K562 (cell line): ENCODE data around the gene ZNF521. TPM values are rescaled to one million over a fixed set of nuclear protein-coding genes. Genes with fewer than 3 reads are reported as not detected.

ENCODE experiments used
- ATAC-seq: fragments of 200-7000 bp; cut with Tn5 transposase; 3 replicates; pipeline ENCODE4 v1.9.1; 2020; ENCODE audit warnings: moderate library complexity
- BruUV-seq: library from RNA; stranded (reverse); fragments of 400-500 nt; replicated peaks from 2 replicates; lab custom pipeline; 2021; lab: Mats Ljungman, UMichigan
- CTCF ChIA-PET: fragments of 300-600 bp; formaldehyde crosslinking; extraction: SDS; loops from one replicate; lab custom pipeline; 2021; ENCODE audit warnings: low intra/inter-chr PET ratio; lab: Yijun Ruan, JAX
- POLR2A ChIA-PET: fragments of 300-600, 350-650 bp; sonication (Branson Sonifier 250); formaldehyde crosslinking; extraction: SDS; loops from one replicate; lab custom pipeline; 2021; ENCODE audit warnings: antibody characterized with exemption, inconsistent platforms; lab: Yijun Ruan, JAX
- DNase-seq, 4 experiments: peaks; one replicate each; pipeline versions ENCODE4 v3.0.0 to v3.0.0-alpha.2; 2011 to 2018; ENCODE audit warnings: low spot score in 3 of 4, mixed read lengths in 3 of 4; ENCODE audit errors: extremely low read depth in 1 of 4
- FAIRE-seq: peaks from 2 replicates; lab custom pipeline; 2011; peaks lifted over from hg19 to GRCh38; lab: Jason Lieb, UNC
- H2AFZ ChIP-seq: 2 replicates; pipeline ENCODE4 v1.6.0; 2011; ENCODE audit warnings: low read depth, low read length, control low read depth, inconsistent platforms
- H3K27ac ChIP-seq: fragments of 200-600 bp; 3 replicates; pipeline ENCODE4 v1.8.0; 2011; ENCODE audit warnings: low read depth, mild to moderate bottlenecking, control low read depth, inconsistent platforms, low read length, moderate library complexity, mixed read lengths; ENCODE audit errors: extremely low read depth
- H3K27me3 ChIP-seq, 2 experiments: fragments of 300-600 bp in 1 of 2; 2 replicates in 1 of 2; 3 replicates in 1 of 2; pipeline versions ENCODE4 v1.6.0 to v1.8.0; 2011; ENCODE audit warnings: inconsistent platforms in 2 of 2, low read length in 2 of 2, mild to moderate bottlenecking in 1 of 2, mixed read lengths in 1 of 2, moderate library complexity in 1 of 2; ENCODE audit not compliant: control insufficient read depth in 2 of 2, insufficient read depth in 2 of 2
- H3K36me3 ChIP-seq: fragments of 300-600 bp; 3 replicates; pipeline ENCODE4 v1.8.0; 2011; ENCODE audit warnings: mild to moderate bottlenecking, low read length, inconsistent platforms; ENCODE audit not compliant: control insufficient read depth, insufficient read depth
- H3K4me1 ChIP-seq, 2 experiments: fragments of 200-600 bp in 1 of 2; replicated peaks in 1 of 2; 2 replicates in 1 of 2; 3 replicates in 1 of 2; pipeline versions ENCODE4 v1.5.1 to v1.8.0; 2011; ENCODE audit warnings: inconsistent platforms in 2 of 2, low read length in 2 of 2, mild to moderate bottlenecking in 1 of 2, mixed read lengths in 1 of 2, moderate library complexity in 1 of 2; ENCODE audit not compliant: control insufficient read depth in 2 of 2, insufficient read depth in 2 of 2
- H3K4me2 ChIP-seq: 2 replicates; pipeline ENCODE4 v1.6.1; 2011; ENCODE audit warnings: low read length, control low read depth, inconsistent platforms, mixed read lengths; ENCODE audit not compliant: insufficient read depth
- H3K4me3 ChIP-seq: fragments of 200-600 bp; sonication (generic), shearing (Covaris generic); 2 replicates; pipeline ENCODE4 v1.5.1; 2016; ENCODE audit warnings: control low read depth, inconsistent platforms
- H3K79me2 ChIP-seq: fragments of 200-600 bp; 3 replicates; pipeline ENCODE4 v1.8.0; 2011; ENCODE audit warnings: low read length, inconsistent platforms; ENCODE audit not compliant: control insufficient read depth, insufficient read depth
- H3K9ac ChIP-seq, 2 experiments: 2 replicates each; pipeline versions ENCODE4 v1.6.0 to v1.6.1; 2011; ENCODE audit warnings: low read depth in 2 of 2, low read length in 2 of 2, control low read depth in 1 of 2, inconsistent platforms in 1 of 2, mild to moderate bottlenecking in 1 of 2, mixed read lengths in 1 of 2; ENCODE audit not compliant: insufficient read depth in 1 of 2
- H3K9me1 ChIP-seq: one replicate; pipeline ENCODE4 v1.6.0; 2011; ENCODE audit warnings: inconsistent platforms, mild to moderate bottlenecking, low read length, moderate library complexity; ENCODE audit not compliant: control insufficient read depth, insufficient read depth
- H3K9me3 ChIP-seq: replicated peaks from 2 replicates; pipeline ENCODE4 v1.5.1; 2011; ENCODE audit warnings: low read depth, low read length, inconsistent platforms; ENCODE audit not compliant: control insufficient read depth, insufficient read depth
- H4K20me1 ChIP-seq: replicated peaks from 2 replicates; pipeline ENCODE4 v1.6.1; 2011; ENCODE audit warnings: low read length, inconsistent platforms, mixed read lengths; ENCODE audit not compliant: control insufficient read depth, insufficient read depth
- FOSL1 ChIP-seq: fragments of 200-800 bp; sonication (Bioruptor generic); conservative IDR thresholded peaks from 2 replicates; pipeline ENCODE4 v1.6.1; 2016; ENCODE audit warnings: missing genetic modification characterization, missing compliant biosample characterization
- JUND ChIP-seq, 2 experiments: IDR thresholded peaks; 2 replicates in 1 of 2; 3 replicates in 1 of 2; pipeline ENCODE4 v1.6.1; 2011; ENCODE audit warnings: borderline replicate concordance in 2 of 2, low read depth in 2 of 2, low read length in 2 of 2, improper control_type of control experiment in 1 of 2, missing biosample characterization in 1 of 2, missing genetic modification characterization in 1 of 2, missing genetic modification reagents in 1 of 2
- MIER1 ChIP-seq: fragments of 450-650 bp; IDR thresholded peaks from 2 replicates; pipeline ENCODE4 v1.6.1; 2016; ENCODE audit warnings: antibody characterized with exemption, mild to moderate bottlenecking, low read depth
- ZNF263 ChIP-seq: sonication (generic); formaldehyde crosslinking; IDR thresholded peaks from 2 replicates; pipeline ENCODE4 v1.8.0; 2022; ENCODE audit warnings: mild to moderate bottlenecking, missing genetic modification reagents, borderline replicate concordance
- WGBS: fragments of 100-300 bp; shearing (Covaris generic); methylation state at CpG from one replicate; pipeline ENCODE4 v1.1.6; 2016; ENCODE audit warnings: low coverage, mixed read lengths; ENCODE audit not compliant: insufficient coverage; ENCODE audit errors: missing lambda C conversion rate; 5-methylcytosine and 5-hydroxymethylcytosine counted together
- in situ Hi-C: fragments of 300-500 bp; cut with MboI; formaldehyde crosslinking; loops from 4 replicates; pipeline ENCODE4 v1.15.0; 2018; ENCODE audit warnings: inconsistent platforms, mixed read lengths
- intact Hi-C: fragments of 100-400 bp; cut with micrococcal nuclease; formaldehyde crosslinking; loops from 2 replicates; pipeline ENCODE4 v1.14.2; 2022
- polyA plus RNA-seq, 8 experiments: library from polyadenylated mRNA; depleted of rRNA in 4 of 8; stranded (reverse) in 5 of 8; unstranded in 3 of 8; fragments of >200 nt; fragmentation: Nextera tagmentation in 2 of 8; fragmentation: Illumina TruSeq in 1 of 8; extraction: Ambion mirVana in 2 of 8; extraction: Trizol in 1 of 8; gene quantifications; 2 replicates each; pipeline versions ENCODE4 v1.2.1 to v1.2.3, GENCODE V29; 2011 to 2014; ENCODE audit warnings: inconsistent platforms in 1 of 8, missing spikeins in 1 of 8
- total RNA-seq, 7 experiments: library from RNA; depleted of rRNA in 6 of 7; stranded (reverse); fragments of >200 nt in 6 of 7; fragmentation: Illumina TruSeq in 2 of 7; extraction: Trizol in 2 of 7; gene quantifications; 2 replicates each; pipeline versions ENCODE4 v1.2.1 to v1.2.3, GENCODE V29; 2011 to 2021; ENCODE audit warnings: low replicate concordance in 1 of 7
- TF ChIP-seq, protein P1 (sequence below): fragments of 450-650 bp; formaldehyde crosslinking; conservative IDR thresholded peaks from 2 replicates; pipeline ENCODE4 v1.4.0; 2022; ENCODE audit warnings: mild to moderate bottlenecking, missing genetic modification characterization
- TF ChIP-seq, protein P2 (sequence below): sonication (generic); formaldehyde crosslinking; IDR thresholded peaks from 2 replicates; pipeline ENCODE4 v1.5.0; 2020; ENCODE audit warnings: missing genetic modification reagents
- TF ChIP-seq, protein P3 (sequence below), 2 experiments: fragments of 450-650 bp in 1 of 2; sonication (generic) in 1 of 2; formaldehyde crosslinking in 1 of 2; IDR thresholded peaks in 1 of 2; conservative IDR thresholded peaks in 1 of 2; 2 replicates each; pipeline versions ENCODE4 v1.6.1 to v1.8.1; 2016 to 2023; ENCODE audit warnings: mild to moderate bottlenecking in 2 of 2, moderate library complexity in 2 of 2, inconsistent platforms in 1 of 2, missing genetic modification reagents in 1 of 2

Gene ZNF521
- total and polyA plus RNA-seq, 9 of the 15 experiments (the other 6 are each of a cell fraction or from before 2014, with no cell fraction given) = 1.2 to 5.8 (median 1.6) TPM

DNA sequence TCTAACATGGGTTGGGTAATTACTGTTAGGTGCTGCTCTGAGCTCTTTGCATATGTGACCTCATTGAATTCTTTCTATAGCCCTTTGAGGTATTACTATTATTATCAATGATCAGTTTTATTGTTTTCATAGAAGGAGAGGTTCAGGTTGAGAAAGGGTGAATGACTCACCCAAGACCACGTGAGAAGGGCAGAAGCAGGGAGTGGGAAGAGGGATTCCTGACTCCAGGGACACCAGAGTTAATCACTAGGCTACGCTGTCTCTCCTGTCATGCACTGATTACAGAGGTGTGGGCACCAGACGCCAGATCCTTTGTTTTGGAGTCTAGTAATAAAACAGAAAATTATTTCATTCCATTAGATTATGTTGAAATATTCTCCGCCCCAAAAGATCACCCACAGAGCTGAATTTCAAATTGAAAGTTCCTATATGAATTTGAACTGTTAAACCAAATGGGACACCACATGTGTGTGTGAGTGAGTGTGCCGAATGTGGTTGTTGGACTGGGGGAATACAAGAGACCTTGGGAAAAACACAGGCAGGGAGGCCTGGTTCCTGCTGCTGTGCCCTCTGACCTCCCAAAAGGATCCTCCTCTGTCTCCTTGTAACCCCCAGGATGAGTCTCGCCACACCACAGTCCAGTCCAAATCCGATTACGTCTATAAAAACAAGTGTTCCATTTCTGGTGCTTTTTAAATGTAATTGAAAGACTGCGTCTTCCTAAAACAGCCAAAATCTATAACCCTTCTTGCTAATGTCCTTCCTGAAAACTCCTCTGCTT, 215.4 kb downstream of the ZNF521 start:
- Histone ChIP-seq H3K79me2 (no peaks in the 10 kb centered on the region), H3K9me3 (no peaks in the 10 kb centered on the region), H2AFZ (no peak overlapping the region), H3K4me2 (no peak overlapping the region), H4K20me1 (no peaks in the 10 kb centered on the region), H3K9ac (no peak overlapping the region), H3K27ac (no peak overlapping the region), H3K4me1 (no peaks in the 10 kb centered on the region), H3K36me3 (no peaks in the 10 kb centered on the region), H3K27me3 (no peaks in the 10 kb centered on the region), H3K9me1 (no peaks in the 10 kb centered on the region), H3K4me3 (no peak overlapping the region)
- ChIA-PET POLR2A (no interaction called here), CTCF (no interaction called here)
- no TSS peak for BruUV-seq
- in situ Hi-C loops = no loop called here
- ATAC-seq (peak; percentile 35; the same call in 1 of the 3 replicates), DNase-seq (peak in 1 of 4 experiments; percentile 16), FAIRE-seq (no peak)
- intact Hi-C loops = no loop called here
- 9% methylated on average over 9 of the region's 9 CpGs for WGBS
- TF ChIP-seq JUND (IDR thresholded peaks at IDR 0.05; ENCODE audit: borderline replicate concordance, low read depth, low read length) (peak; percentile 69), JUND (tag; IDR thresholded peaks at IDR 0.05; ENCODE audit: borderline replicate concordance, low read depth, low read length) (peak; percentile 30; the same call in 1 of the 3 replicates), FOSL1 (tag) (peak; percentile 73), MIER1 (no peak), ZNF263 (CRISPR knock-in tag) (no peak)
- TF ChIP-seq, protein P1, sequence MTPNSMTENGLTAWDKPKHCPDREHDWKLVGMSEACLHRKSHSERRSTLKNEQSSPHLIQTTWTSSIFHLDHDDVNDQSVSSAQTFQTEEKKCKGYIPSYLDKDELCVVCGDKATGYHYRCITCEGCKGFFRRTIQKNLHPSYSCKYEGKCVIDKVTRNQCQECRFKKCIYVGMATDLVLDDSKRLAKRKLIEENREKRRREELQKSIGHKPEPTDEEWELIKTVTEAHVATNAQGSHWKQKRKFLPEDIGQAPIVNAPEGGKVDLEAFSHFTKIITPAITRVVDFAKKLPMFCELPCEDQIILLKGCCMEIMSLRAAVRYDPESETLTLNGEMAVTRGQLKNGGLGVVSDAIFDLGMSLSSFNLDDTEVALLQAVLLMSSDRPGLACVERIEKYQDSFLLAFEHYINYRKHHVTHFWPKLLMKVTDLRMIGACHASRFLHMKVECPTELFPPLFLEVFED (CRISPR knock-in tag) = no peak
- TF ChIP-seq, protein P2, sequence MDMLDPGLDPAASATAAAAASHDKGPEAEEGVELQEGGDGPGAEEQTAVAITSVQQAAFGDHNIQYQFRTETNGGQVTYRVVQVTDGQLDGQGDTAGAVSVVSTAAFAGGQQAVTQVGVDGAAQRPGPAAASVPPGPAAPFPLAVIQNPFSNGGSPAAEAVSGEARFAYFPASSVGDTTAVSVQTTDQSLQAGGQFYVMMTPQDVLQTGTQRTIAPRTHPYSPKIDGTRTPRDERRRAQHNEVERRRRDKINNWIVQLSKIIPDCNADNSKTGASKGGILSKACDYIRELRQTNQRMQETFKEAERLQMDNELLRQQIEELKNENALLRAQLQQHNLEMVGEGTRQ (CRISPR knock-in tag) = 0 out of 2 replicates have a peak, but pooled peaks have one; percentile 20
- TF ChIP-seq, protein P3, sequence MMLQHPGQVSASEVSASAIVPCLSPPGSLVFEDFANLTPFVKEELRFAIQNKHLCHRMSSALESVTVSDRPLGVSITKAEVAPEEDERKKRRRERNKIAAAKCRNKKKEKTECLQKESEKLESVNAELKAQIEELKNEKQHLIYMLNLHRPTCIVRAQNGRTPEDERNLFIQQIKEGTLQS (IDR thresholded peaks at IDR 0.05) = peak; percentile 19; the same call in 1 of the 2 replicates
- TF ChIP-seq, protein P3 (CRISPR knock-in tag; conservative IDR thresholded peaks at IDR 0.05) = no peak
